ENCODE results near the gene SRSF5.
A peak's percentile ranks its signal among the peaks of the same experiment; 100 is the strongest.
"Not testable (repeated sequence)": the region's sequence is repeated elsewhere in the genome, so short reads cannot be mapped to it uniquely, and the experiment has no call there.

The SRSF5 gene

DNA sequence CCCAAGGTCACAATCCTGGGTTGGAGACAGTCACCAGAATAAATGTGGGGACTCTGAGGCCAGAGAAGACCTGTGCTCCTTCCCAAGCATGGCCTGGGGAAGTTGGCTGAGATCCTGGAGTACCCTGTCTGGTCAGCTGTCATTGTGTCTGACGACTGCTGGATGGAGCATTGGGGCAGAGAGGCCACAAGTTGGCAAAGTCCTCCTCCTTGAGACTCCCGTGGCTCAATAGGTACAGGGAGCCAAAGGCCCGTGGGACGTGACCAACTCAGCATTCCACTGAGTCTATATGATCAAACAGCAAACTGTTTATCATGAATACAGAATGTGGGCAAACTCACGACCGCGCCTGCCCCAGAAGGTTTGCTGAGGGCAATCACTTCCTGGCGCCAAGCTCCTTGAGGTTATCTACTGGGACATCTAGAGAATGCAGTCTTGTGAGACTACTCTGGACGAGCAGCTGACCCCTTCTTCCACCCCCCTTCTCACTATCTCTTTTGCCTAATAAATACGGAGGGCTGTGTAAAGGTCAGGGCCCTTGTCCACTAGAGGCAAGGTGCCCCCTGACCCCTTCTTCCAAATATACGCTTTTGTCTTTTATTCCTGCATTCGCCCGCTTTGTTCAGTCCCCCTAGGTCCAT is 44.4 kb downstream of the SRSF5 start:
- no peak for DNase-seq

- no peak for DNase-seq
Observed at GRCh38 chr14:69811868-69812252, 44.9 kb downstream of the SRSF5 start.

DNA sequence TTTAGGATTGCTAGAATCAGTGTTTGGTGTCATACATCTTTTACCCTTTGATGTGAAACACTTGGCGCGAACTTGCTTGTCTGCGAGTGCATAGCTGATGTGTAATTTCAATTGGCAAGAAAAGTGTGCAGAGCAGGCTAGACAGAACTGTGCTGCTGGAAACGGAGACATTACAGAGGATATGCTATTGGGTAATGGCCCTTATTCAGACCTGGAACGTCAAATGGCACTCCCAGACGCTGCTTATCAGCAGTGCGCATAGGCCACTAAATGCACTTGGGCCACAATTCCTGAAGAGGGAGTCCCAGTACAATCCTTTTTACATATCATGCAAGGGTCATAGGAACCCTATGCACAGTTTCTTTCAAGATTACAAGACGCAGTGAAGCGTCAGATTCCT is 45.8 kb downstream of the SRSF5 start:
- no peak for DNase-seq

DNA sequence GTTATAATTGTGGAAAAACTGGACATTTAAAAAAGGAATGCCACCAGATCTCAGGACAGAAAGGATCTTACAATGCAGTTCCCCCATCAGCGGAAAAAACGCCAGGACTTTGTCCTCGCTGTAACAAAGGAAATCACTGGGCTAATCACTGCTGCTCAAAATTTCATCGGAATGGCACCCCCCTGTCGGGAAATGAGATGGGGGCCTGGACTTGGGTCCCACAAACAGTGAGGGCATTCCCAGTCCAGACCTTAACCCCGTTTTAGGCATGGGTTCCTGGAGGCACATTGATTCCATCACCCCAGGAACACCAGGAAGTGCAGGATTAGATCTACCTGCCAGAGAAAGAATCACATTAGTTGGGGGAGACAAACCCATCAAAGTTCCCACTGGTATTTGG is 46.4 kb downstream of the SRSF5 start:
- not testable (repeated sequence) for DNase-seq

- no peak for DNase-seq
Observed at GRCh38 chr14:69814397-69814796, 47.5 kb downstream of the SRSF5 start.

DNA sequence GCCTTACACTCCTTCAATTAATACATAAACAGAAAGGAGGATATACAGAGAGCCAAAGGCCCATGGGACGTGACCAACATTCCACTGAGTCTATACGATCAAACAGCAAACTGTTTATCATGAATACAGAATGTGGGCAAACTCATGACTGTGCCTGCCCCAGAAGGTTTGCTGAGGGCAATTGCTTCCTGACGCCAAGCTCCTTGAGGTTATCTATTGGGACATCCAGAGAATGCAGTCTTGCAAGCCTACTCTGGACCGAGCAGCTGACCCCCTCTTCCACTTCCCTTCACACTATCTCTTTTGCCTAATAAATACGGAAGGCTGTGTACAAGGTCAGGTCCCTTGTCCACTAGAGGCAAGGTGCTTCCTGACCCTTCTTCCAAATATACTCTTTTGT is 48.6 kb downstream of the SRSF5 start:
- no peak for DNase-seq

GRCh38 chr14:69816216-69816615 is 49.3 kb downstream of the SRSF5 start:
- DNase-seq = no peak

DNA sequence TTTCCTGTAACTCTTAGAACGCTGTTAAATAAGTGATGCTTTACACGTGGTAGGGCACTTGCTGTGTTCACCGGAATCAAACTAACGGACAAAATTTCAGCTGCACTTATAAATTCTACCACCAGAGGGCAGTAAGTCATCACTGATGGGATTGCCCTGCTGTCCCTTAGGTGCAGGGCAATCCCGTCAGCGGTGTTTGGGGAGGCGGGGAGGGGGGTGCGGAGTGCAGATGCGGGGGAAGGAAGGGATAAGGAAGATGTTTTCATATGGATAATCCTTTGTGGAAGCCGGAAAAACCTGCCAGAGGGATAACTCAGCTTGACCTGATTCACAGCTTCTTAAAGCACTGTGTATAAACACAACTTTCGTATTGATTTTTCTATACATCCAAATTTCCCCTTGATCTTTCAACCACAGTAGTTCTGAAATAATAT is 51.8 kb downstream of the SRSF5 start:
- peak; percentile 61 for DNase-seq

DNA sequence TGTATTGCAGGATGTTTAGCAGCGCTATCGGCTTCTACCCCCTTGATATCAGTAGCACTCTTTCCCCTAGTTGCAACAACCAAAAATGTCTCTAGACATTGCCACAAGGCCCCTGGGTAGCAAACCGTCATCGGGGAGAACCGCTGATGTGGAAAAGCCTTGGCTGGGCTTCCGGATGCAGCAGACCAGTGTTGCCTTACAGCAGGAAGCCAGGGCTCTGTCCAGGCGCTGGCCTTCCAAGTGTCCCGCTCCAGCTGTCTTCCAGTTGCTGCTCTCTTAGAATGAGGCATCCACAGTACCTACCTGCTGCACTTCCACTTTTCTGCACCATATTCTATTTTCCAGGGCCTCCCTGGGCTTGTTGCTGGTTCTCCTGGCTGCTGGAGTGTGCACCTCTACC is 52.7 kb downstream of the SRSF5 start:
- no peak for DNase-seq

GRCh38 chr14:69820991-69821390 is 54.0 kb downstream of the SRSF5 start:
- DNase-seq = no peak

All from NCI-H2171 treated with DMSO at 0.1 percent for 48 hours (cell line).